ENCODE data around the gene MOGAT2. TPM values are rescaled to one million over a fixed set of nuclear protein-coding genes. Genes with fewer than 3 reads are reported as not detected.

MOGAT2 gene
- total and polyA plus RNA-seq, 2 of the 4 experiments (the other 2 are of a cell fraction), result not detected

DNA sequence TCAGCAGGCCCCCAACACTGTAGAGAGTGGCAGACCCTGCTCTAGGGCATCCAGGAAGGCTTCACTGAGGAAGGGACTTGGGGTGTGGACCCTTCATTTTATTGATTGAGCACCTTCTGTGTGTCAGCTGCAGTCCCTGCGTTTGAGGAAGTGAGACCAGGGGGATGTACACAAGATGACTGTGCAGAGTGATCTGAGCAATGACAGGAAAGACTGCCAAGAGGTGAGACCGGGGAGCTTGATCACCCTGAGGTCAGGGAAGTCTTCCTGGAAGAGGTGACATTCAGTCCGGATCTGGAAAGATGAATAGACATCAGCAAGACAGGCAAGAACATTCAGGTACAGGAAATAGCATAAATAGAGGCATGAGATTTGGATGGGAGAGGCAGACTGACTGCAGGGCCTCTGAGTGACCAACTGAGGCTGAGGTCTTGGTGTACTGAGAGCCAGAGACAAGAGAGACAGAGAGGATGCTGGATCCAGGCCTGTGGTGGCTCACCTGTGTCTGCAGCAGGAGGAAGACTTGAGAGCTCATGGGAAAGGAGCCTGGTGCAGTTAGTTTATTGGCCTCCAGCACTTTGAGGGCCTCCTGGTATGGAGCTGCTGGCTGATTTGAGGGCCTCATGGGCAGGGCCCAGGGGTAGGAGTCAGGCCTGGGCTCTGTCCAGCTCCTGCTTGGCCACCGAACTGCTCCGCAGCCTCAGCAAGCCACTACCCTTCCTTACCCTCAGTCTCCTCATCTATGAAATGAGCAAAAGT, 56.1 kb downstream of the MOGAT2 start:
- 60% methylated on average over 1 of the region's 5 CpGs; no CpG with 5 or more reads in 1 of the 2 experiments for WGBS, 2 experiments (ENCODE audit: extremely low coverage in 2 of 2, insufficient read length in 1 of 2)

More for the DNA sequence above, 56.1 kb downstream of the MOGAT2 start:
- H4K5ac ChIP-seq (ENCODE audit: low read depth, low read length), result no peak overlapping the region
- in situ Hi-C loops (cut with MboI; ENCODE audit: low sequenced_read_pairs) (no loop called here), dilution Hi-C loops (cut with HindIII; ENCODE audit: low sequenced_read_pairs, unreplicated experiment) (no loop called here), intact Hi-C loops (cut with micrococcal nuclease) (no loop called here)
- H3K79me1 ChIP-seq (ENCODE audit: low read depth in 1 of 2, low read length in 2 of 2), result no peaks in the 10 kb centered on the region
- H3K18ac ChIP-seq (ENCODE audit: low read depth, low read length), result no peak overlapping the region
- POLR2A ChIA-PET (ENCODE audit: unreplicated experiment), result no interaction called here
- no peak overlapping the region for H3K4ac ChIP-seq (ENCODE audit: low read depth, low read length)
- CTCF ChIA-PET, result no interaction called here
- H3K27ac ChIP-seq (ENCODE audit: insufficient read depth, low read length), result no peak overlapping the region
- H3K9ac ChIP-seq (ENCODE audit: low read depth, low read length), result no peak overlapping the region
- H2BK5ac ChIP-seq (ENCODE audit: low read depth, low read length, poor library complexity, severe bottlenecking), result no peak overlapping the region
- no peak overlapping the region for H3K14ac ChIP-seq (replicated peaks; ENCODE audit: low read depth, low read length)
- H2AK9ac ChIP-seq (replicated peaks; ENCODE audit: low read depth, low read length, poor library complexity), result no peak overlapping the region
- TF ChIP-seq, protein P1, sequence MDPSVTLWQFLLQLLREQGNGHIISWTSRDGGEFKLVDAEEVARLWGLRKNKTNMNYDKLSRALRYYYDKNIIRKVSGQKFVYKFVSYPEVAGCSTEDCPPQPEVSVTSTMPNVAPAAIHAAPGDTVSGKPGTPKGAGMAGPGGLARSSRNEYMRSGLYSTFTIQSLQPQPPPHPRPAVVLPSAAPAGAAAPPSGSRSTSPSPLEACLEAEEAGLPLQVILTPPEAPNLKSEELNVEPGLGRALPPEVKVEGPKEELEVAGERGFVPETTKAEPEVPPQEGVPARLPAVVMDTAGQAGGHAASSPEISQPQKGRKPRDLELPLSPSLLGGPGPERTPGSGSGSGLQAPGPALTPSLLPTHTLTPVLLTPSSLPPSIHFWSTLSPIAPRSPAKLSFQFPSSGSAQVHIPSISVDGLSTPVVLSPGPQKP (IDR thresholded peaks at IDR 0.05; ENCODE audit: borderline replicate concordance, low read depth, low read length), result no peak
- TF ChIP-seq POLR2A (IDR thresholded peaks at IDR 0.05; ENCODE audit: low read depth, low read length) (no peak), CEBPB (IDR thresholded peaks at IDR 0.05; ENCODE audit: low read depth, low read length) (no peak), MAFK (IDR thresholded peaks at IDR 0.05; ENCODE audit: low read depth, low read length) (no peak), NFE2L2 (IDR thresholded peaks at IDR 0.05; ENCODE audit: low read depth, low read length) (no peak), RFX5 (IDR thresholded peaks at IDR 0.05; ENCODE audit: low read depth, low read length) (no peak), CHD1 (IDR thresholded peaks at IDR 0.05; ENCODE audit: low read depth, low read length) (no peak), RCOR1 (IDR thresholded peaks at IDR 0.05; ENCODE audit: insufficient replicate concordance, low read length) (no peak), MXI1 (IDR thresholded peaks at IDR 0.05; ENCODE audit: borderline replicate concordance, low read depth, low read length) (no peak), BHLHE40 (IDR thresholded peaks at IDR 0.05; ENCODE audit: low read depth, low read length) (no peak), FOS (IDR thresholded peaks at IDR 0.05; ENCODE audit: low read depth, low read length) (no peak), SMC3 (IDR thresholded peaks at IDR 0.05; ENCODE audit: low read depth, low read length) (no peak), RAD21 (IDR thresholded peaks at IDR 0.05; ENCODE audit: low read length) (no peak)
- TF ChIP-seq, protein P2, sequence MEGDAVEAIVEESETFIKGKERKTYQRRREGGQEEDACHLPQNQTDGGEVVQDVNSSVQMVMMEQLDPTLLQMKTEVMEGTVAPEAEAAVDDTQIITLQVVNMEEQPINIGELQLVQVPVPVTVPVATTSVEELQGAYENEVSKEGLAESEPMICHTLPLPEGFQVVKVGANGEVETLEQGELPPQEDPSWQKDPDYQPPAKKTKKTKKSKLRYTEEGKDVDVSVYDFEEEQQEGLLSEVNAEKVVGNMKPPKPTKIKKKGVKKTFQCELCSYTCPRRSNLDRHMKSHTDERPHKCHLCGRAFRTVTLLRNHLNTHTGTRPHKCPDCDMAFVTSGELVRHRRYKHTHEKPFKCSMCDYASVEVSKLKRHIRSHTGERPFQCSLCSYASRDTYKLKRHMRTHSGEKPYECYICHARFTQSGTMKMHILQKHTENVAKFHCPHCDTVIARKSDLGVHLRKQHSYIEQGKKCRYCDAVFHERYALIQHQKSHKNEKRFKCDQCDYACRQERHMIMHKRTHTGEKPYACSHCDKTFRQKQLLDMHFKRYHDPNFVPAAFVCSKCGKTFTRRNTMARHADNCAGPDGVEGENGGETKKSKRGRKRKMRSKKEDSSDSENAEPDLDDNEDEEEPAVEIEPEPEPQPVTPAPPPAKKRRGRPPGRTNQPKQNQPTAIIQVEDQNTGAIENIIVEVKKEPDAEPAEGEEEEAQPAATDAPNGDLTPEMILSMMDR (conservative IDR thresholded peaks at IDR 0.05; ENCODE audit: low read depth, low read length), result no peak
- BruUV-seq (replicated peaks), result no TSS peak
- no peak overlapping the region for H2AFZ ChIP-seq (replicated peaks; ENCODE audit: low read length, poor library complexity)
- H2BK120ac ChIP-seq (ENCODE audit: low read depth, low read length), result no peak overlapping the region
- H3K9me1 ChIP-seq (ENCODE audit: insufficient read depth, low read length), result no peaks in the 10 kb centered on the region
- H3K56ac ChIP-seq (ENCODE audit: extremely low read depth, insufficient read depth, low read length), result no peak overlapping the region
- no peaks in the 10 kb centered on the region for H3K4me1 ChIP-seq (ENCODE audit: control insufficient read depth, insufficient read depth, low read length)
- no peak overlapping the region for H3K23ac ChIP-seq (ENCODE audit: low read depth, low read length)
- no peak overlapping the region for H4K8ac ChIP-seq (ENCODE audit: low read depth in 2 of 2, low read length in 2 of 2)
- no peak overlapping the region for H4K91ac ChIP-seq (ENCODE audit: insufficient read depth, low read depth, low read length)
- H3K9me3 ChIP-seq (ENCODE audit: control insufficient read depth, insufficient read depth, low read length), result no peaks in the 10 kb centered on the region
- H4K20me1 ChIP-seq (ENCODE audit: insufficient read depth, low read length), result no peaks in the 10 kb centered on the region
- no peak overlapping the region for H2AK5ac ChIP-seq (ENCODE audit: low read depth, low read length)
- H2BK20ac ChIP-seq (ENCODE audit: low read depth, low read length), result no peak overlapping the region
- ATAC-seq (ENCODE audit: low read depth), result no peak
- H3K4me2 ChIP-seq (ENCODE audit: low read depth, low read length), result no peak overlapping the region
- H3K36me3 ChIP-seq (ENCODE audit: control insufficient read depth, insufficient read depth, low read length), result no peaks in the 10 kb centered on the region
- peaks cover 34% of the 10 kb centered on the region for H3K27me3 ChIP-seq (ENCODE audit: control insufficient read depth, insufficient read depth, low read length)
- H3K4me3 ChIP-seq (ENCODE audit: insufficient read depth, low read depth, low read length), result no peak overlapping the region
- no peak overlapping the region for H2BK15ac ChIP-seq (ENCODE audit: low read depth, low read length)
- no peak for DNase-seq
